Lung (tissue), 12 donors: ENCODE data around the gene ISL1. TPM values are rescaled to one million over a fixed set of nuclear protein-coding genes. Genes with fewer than 3 reads are reported as not detected.

Source experiments
- ATAC-seq: fragments of 200-7000 bp; cut with Tn5 transposase; one replicate; pipeline ENCODE4 v1.9.1; 2020; ENCODE audit warnings: moderate number of reproducible peaks; ENCODE audit not compliant: insufficient read depth, low FRiP score
- DNase-seq, 3 donors: peaks; one replicate each; pipeline ENCODE4 v3.0.0-alpha.2; 2013 to 2017
- H3K27ac ChIP-seq, 2 donors: one replicate each; pipeline ENCODE4 v1.5.1; 2013; ENCODE audit warnings: mild to moderate bottlenecking in 2 of 2, moderate library complexity in 2 of 2, control low read depth in 1 of 2, inconsistent platforms in 1 of 2, low read depth in 1 of 2, low read length in 1 of 2
- H3K27me3 ChIP-seq, 3 donors: one replicate each; pipeline ENCODE4 v1.5.1; 2013; ENCODE audit warnings: low read length in 2 of 3; ENCODE audit not compliant: control insufficient read depth in 3 of 3, insufficient read depth in 3 of 3
- H3K36me3 ChIP-seq, 4 donors: one replicate each; pipeline ENCODE4 v1.5.1; 2013; ENCODE audit warnings: low read length in 4 of 4, mild to moderate bottlenecking in 1 of 4, moderate library complexity in 1 of 4; ENCODE audit not compliant: control insufficient read depth in 4 of 4, insufficient read depth in 4 of 4
- H3K4me1 ChIP-seq, 5 donors: one replicate each; pipeline ENCODE4 v1.5.1; 2013; ENCODE audit warnings: low read length in 5 of 5, mild to moderate bottlenecking in 2 of 5, moderate library complexity in 1 of 5; ENCODE audit not compliant: control insufficient read depth in 5 of 5, insufficient read depth in 5 of 5
- H3K4me3 ChIP-seq: one replicate; pipeline ENCODE4 v1.5.1; 2013; ENCODE audit warnings: mild to moderate bottlenecking, control low read depth, moderate library complexity
- H3K9ac ChIP-seq, 2 donors: one replicate each; pipeline ENCODE4 v1.5.1; 2013; ENCODE audit warnings: low read length in 2 of 2, control low read depth in 1 of 2; ENCODE audit not compliant: insufficient read depth in 1 of 2
- H3K9me3 ChIP-seq, 4 donors: one replicate each; pipeline ENCODE4 v1.5.1; 2013; ENCODE audit warnings: low read length in 3 of 4, mild to moderate bottlenecking in 1 of 4, moderate library complexity in 1 of 4; ENCODE audit not compliant: control insufficient read depth in 4 of 4, insufficient read depth in 3 of 4
- CTCF ChIP-seq: IDR thresholded peaks from 2 replicates; pipeline ENCODE4 v1.5.1; 2012; ENCODE audit warnings: mild to moderate bottlenecking; ENCODE audit errors: control extremely low read depth, extremely low read depth
- WGBS, 2 donors: extraction: QIAGEN DNeasy Blood & Tissue Kit; methylation state at CpG; one replicate each; pipeline ENCODE4 v1.1.7; 2013; 5-methylcytosine and 5-hydroxymethylcytosine counted together
- polyA plus RNA-seq, 2 donors: library from polyadenylated mRNA; stranded (reverse); fragments of 200-250 nt; gene quantifications; one replicate each; pipeline ENCODE4 v1.2.1, GENCODE V29; 2013
- total RNA-seq, 2 donors: library from RNA; depleted of rRNA in 1 of 2; stranded (reverse); fragments of >200 nt in 1 of 2; gene quantifications; one replicate each; pipeline ENCODE4 v1.2.1, GENCODE V29; 2014 to 2021
- donor health status: control.
- donor health status: control.
- donor health status: Bipolar disorder and iron deficiency.
- donor health status: healthy.
- donor health status: DM: yes; HTN: yes; CAD: no.

Gene ISL1
- total and polyA plus RNA-seq, 4 donors: 0.06 to 0.51 (median 0.17) TPM; not detected in 1

GRCh38 chr5:51382521-51383130 is 622 bp upstream of the ISL1 start:
- TF ChIP-seq CTCF: no peak
- H3K9me3 ChIP-seq: peaks cover 0 to 8% (median 0%) of the 10 kb centered on the region in 4 donors
- peaks cover 5 to 94% (median 90%) of the 10 kb centered on the region in 3 donors for H3K27me3 ChIP-seq
- no peak overlapping the region for H3K27ac ChIP-seq
- peaks cover 0 to 28% (median 7%) of the 10 kb centered on the region in 5 donors for H3K4me1 ChIP-seq
- no peaks in the 10 kb centered on the region for H3K36me3 ChIP-seq
- DNase-seq (peak in 1 of 3 donors; percentile 71), ATAC-seq (peak; percentile 6)
- no peak overlapping the region for H3K4me3 ChIP-seq
- 1 to 5% methylated on average over 44 to 45 of the region's 45 CpGs for WGBS, 2 donors
- H3K9ac ChIP-seq: no peak overlapping the region

- Histone ChIP-seq H3K27me3 (peaks cover 18 to 93% (median 90%) of the 10 kb centered on the region in 3 donors), H3K36me3 (no peaks in the 10 kb centered on the region), H3K9ac (no peak overlapping the region), H3K4me1 (peaks cover 0 to 16% (median 7%) of the 10 kb centered on the region in 5 donors), H3K4me3 (no peak overlapping the region), H3K27ac (no peak overlapping the region), H3K9me3 (peaks cover 0 to 10% (median 0%) of the 10 kb centered on the region in 4 donors)
- DNase-seq (peak in 1 of 3 donors; percentile 43), ATAC-seq (no peak)
- WGBS, 2 donors: 11 to 17% methylated on average over 12 of the region's 12 CpGs
- TF ChIP-seq CTCF: no peak
Observed at GRCh38 chr5:51384281-51384840, 1.1 kb downstream of the ISL1 start.

DNA sequence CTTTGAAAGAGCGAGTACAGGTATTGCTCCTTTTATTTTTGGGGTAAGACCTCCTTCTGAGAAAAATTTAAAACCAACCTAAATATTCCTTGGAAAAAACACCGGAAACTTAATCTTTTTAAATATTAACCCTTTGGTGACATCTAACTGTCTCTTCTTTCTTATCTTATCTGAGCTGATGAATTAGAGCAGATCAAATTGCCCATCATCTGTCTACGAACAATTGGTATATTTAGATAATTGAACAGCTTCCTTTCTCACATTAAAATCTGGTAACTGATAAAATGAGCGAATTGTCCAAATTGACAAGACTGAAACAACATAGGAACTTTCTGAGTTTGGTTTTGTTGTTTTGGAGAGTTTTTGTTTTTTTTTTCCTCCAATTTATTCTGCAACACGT is 2.0 kb downstream of the ISL1 start:
- no peak for DNase-seq
- Histone ChIP-seq H3K4me3 (no peak overlapping the region), H3K9me3 (peaks cover 0 to 17% (median 0%) of the 10 kb centered on the region in 4 donors), H3K27me3 (peaks cover 24 to 91% (median 88%) of the 10 kb centered on the region in 3 donors), H3K27ac (no peak overlapping the region), H3K4me1 (peaks cover 0 to 22% (median 7%) of the 10 kb centered on the region in 5 donors), H3K36me3 (no peaks in the 10 kb centered on the region), H3K9ac (no peak overlapping the region)
- TF ChIP-seq CTCF: no peak
- ATAC-seq: no peak
- WGBS, 2 donors: 14 to 22% methylated on average over 5 of the region's 5 CpGs
